ENCODE data around the gene EPHA2. TPM values are rescaled to one million over a fixed set of nuclear protein-coding genes. Genes with fewer than 3 reads are reported as not detected.

The EPHA2 gene
- total RNA-seq, 2 experiments from 2014 or later, result 0.15 TPM; not detected in 1

GRCh38 chr1:16076031-16076864 lies 79.6 kb downstream of the EPHA2 start:
- CTCF ChIA-PET (ENCODE audit: unreplicated experiment), result no interaction called here
- intact Hi-C loops (cut with micrococcal nuclease; ENCODE audit: unreplicated experiment), result no loop called here
- TF ChIP-seq CTCF (conservative IDR thresholded peaks at IDR 0.05; ENCODE audit: low read length) (no peak), EZH2phosphoT487 (IDR thresholded peaks at IDR 0.05; ENCODE audit: borderline replicate concordance, low read depth, low read length) (no peak)

DNA sequence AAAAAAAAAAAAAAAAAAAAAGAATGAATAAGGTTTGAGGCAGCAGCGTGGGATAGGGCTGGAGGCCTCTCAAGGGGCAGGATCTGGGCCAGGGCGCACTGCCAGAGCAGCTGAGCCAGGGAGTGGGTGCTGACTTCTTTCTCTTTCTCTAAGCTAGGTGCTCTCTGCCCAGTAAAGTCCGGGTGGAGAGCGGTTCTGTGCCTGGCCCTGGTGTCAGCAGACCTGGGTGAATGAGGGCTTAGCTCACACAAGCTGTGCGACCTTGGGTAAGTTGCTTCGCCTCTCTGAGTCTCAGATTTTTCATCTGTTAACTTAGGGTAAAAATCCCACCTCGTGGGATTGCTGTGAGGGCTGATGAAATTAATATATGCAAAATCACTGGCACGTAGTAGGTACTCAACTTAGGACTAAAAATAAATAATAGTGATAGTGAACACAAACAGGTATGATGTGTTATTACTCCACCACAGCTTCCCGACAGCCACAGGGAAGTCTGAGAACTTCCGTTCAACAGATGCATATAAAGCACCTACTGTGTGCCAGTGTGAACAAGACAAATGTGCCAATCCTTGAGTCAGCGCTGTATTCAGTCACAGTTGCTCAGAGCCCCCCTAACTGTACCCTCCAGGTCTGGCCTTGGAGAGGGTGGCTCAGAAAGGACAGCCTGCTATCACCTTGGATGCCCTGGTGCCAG lies 80.4 kb downstream of the EPHA2 start:
- H3K9me2 ChIP-seq (ENCODE audit: insufficient read depth, low read length), result no peaks in the 10 kb centered on the region
- H3K9me3 ChIP-seq (ENCODE audit: low read length), result no peaks in the 10 kb centered on the region
- H3K27ac ChIP-seq (ENCODE audit: low read depth, low read length, poor library complexity, severe bottlenecking), result no peak overlapping the region
- no peaks in the 10 kb centered on the region for H3K36me3 ChIP-seq (ENCODE audit: insufficient read depth, low read length)
- no peaks in the 10 kb centered on the region for H3K79me2 ChIP-seq (ENCODE audit: insufficient read depth, low read depth, low read length)
- H3K4me2 ChIP-seq (ENCODE audit: low read length), result no peak overlapping the region
- ChIA-PET CTCF (ENCODE audit: unreplicated experiment) (no interaction called here), POLR2A (interaction anchor here (0.7 kb wide), 1 partner anchor 9 kb away, joined by 8 read pairs; no protein-coding TSS in a partner anchor)
- intact Hi-C loops (cut with micrococcal nuclease; ENCODE audit: unreplicated experiment), result no loop called here
- H3K4me3 ChIP-seq (ENCODE audit: low read depth, low read length, poor library complexity, severe bottlenecking), result no peak overlapping the region
- BruUV-seq (replicated peaks), result no TSS peak
- H4K20me1 ChIP-seq (ENCODE audit: insufficient read depth, low read length), result no peaks in the 10 kb centered on the region
- TF ChIP-seq CTCF (conservative IDR thresholded peaks at IDR 0.05; ENCODE audit: low read length), result no peak
- no peak for TF ChIP-seq EZH2phosphoT487 (IDR thresholded peaks at IDR 0.05; ENCODE audit: borderline replicate concordance, low read depth, low read length)
- H2AFZ ChIP-seq (ENCODE audit: low read length), result no peak overlapping the region
- DNase-seq (ENCODE audit: low spot score), result no peak
- peaks cover 16% of the 10 kb centered on the region for H3K4me1 ChIP-seq (ENCODE audit: insufficient read depth, low read length, poor library complexity, severe bottlenecking)

More at GRCh38 chr1:16076031-16076864, 79.6 kb downstream of the EPHA2 start:
- no TSS peak for BruUV-seq (replicated peaks)
- Histone ChIP-seq H3K9me2 (ENCODE audit: insufficient read depth, low read length) (no peaks in the 10 kb centered on the region), H3K4me1 (ENCODE audit: insufficient read depth, low read length, poor library complexity, severe bottlenecking) (peaks cover 16% of the 10 kb centered on the region), H3K4me2 (ENCODE audit: low read length) (no peak overlapping the region), H4K20me1 (ENCODE audit: insufficient read depth, low read length) (no peaks in the 10 kb centered on the region), H3K79me2 (ENCODE audit: insufficient read depth, low read depth, low read length) (no peaks in the 10 kb centered on the region), H3K9me3 (ENCODE audit: low read length) (no peaks in the 10 kb centered on the region), H2AFZ (ENCODE audit: low read length) (no peak overlapping the region), H3K4me3 (ENCODE audit: low read depth, low read length, poor library complexity, severe bottlenecking) (no peak overlapping the region), H3K36me3 (ENCODE audit: insufficient read depth, low read length) (no peaks in the 10 kb centered on the region), H3K27ac (ENCODE audit: low read depth, low read length, poor library complexity, severe bottlenecking) (no peak overlapping the region)
- POLR2A ChIA-PET, result no interaction called here
- DNase-seq (ENCODE audit: low spot score), result no peak

Other genes starting within 250 kb of the EPHA2 start
- 32.1 and 53.4 TPM in 2 replicates for gene ZBTB17, start 180.0 kb downstream of the EPHA2 start, total RNA-seq (2014; rRNA removed; shearing (Covaris generic))
- 51.1 and 52.9 TPM in 2 replicates for gene ZBTB17, start 180.0 kb downstream of the EPHA2 start, total RNA-seq (2022)
- not detected in 2 replicates for gene SRARP, start 151.8 kb downstream of the EPHA2 start, total RNA-seq (2014; rRNA removed; shearing (Covaris generic))
- not detected in 2 replicates for gene SRARP, start 151.8 kb downstream of the EPHA2 start, total RNA-seq (2022)
- not detected in 2 replicates for gene HSPB7, start 138.0 kb downstream of the EPHA2 start, total RNA-seq (2014; rRNA removed; shearing (Covaris generic))
- gene HSPB7, start 138.0 kb downstream of the EPHA2 start, total RNA-seq (2022), result not detected in 2 replicates
- gene CLCNKA, start 134.0 kb downstream of the EPHA2 start, total RNA-seq (2014; rRNA removed; shearing (Covaris generic)), result not detected in 2 replicates
- gene CLCNKA, start 134.0 kb downstream of the EPHA2 start, total RNA-seq (2022), result not detected in 2 replicates
- not detected in 2 replicates for gene CLCNKB, start 112.3 kb downstream of the EPHA2 start, total RNA-seq (2014; rRNA removed; shearing (Covaris generic))
- gene CLCNKB, start 112.3 kb downstream of the EPHA2 start, total RNA-seq (2022), result not detected in 2 replicates
- gene FAM131C, start 82.4 kb downstream of the EPHA2 start, total RNA-seq (2014; rRNA removed; shearing (Covaris generic)), result not detected in 2 replicates
- gene FAM131C, start 82.4 kb downstream of the EPHA2 start, total RNA-seq (2022), result not detected in 2 replicates
- gene ARHGEF19, start 56.6 kb upstream of the EPHA2 start, total RNA-seq (2014; rRNA removed; shearing (Covaris generic)), result 2.7 and 5.9 TPM in 2 replicates
- 3.9 and 6.2 TPM in 2 replicates for gene ARHGEF19, start 56.6 kb upstream of the EPHA2 start, total RNA-seq (2022)
- 7.9 and 11.6 TPM in 2 replicates for gene CPLANE2, start 81.1 kb upstream of the EPHA2 start, total RNA-seq (2014; rRNA removed; shearing (Covaris generic))
- gene CPLANE2, start 81.1 kb upstream of the EPHA2 start, total RNA-seq (2022), result 15.4 and 15.6 TPM in 2 replicates
- gene FBXO42, start 196.4 kb upstream of the EPHA2 start, total RNA-seq (2014; rRNA removed; shearing (Covaris generic)), result 18.1 and 22.9 TPM in 2 replicates
- gene FBXO42, start 196.4 kb upstream of the EPHA2 start, total RNA-seq (2022), result 18.4 and 20.0 TPM in 2 replicates
- gene SZRD1, start 211.2 kb upstream of the EPHA2 start, total RNA-seq (2014; rRNA removed; shearing (Covaris generic)), result 50.3 and 57.2 TPM in 2 replicates
- gene SZRD1, start 211.2 kb upstream of the EPHA2 start, total RNA-seq (2022), result 96.0 and 98.9 TPM in 2 replicates

Data from OCI-LY7 (cell line).